ENCODE measurements around the gene C18orf63.

DNA sequence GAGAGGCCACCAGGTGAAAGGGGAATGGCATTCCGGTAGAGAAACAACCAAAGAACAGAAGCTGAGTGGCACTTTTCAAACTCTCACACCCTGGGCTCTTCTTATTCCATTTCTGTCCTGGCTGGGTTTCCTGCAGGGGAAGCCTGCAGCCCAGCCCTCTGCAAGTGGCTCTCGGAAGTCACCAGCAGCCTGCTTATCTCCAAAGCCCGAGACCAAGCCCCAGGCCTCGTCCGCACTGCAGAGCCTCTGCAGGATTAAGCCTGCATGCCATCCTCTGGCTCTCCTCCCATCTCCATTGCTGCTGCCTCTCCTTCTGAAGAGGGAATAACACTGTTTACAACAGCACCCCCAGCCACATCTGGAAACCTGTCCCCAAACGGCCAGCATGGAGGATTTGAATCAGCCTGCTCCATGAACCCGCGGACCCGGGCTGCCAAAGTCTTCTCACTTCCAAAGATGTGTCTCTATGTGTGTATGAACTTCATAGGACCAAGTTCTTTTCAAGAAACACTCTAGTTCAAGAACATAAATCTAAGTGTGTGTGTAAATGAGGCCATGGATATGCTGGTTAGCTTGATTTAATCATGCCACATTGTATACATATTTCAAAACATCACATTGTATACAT is 87.3 kb downstream of the C18orf63 start:
- TF ChIP-seq POLR2A (IDR thresholded peaks at IDR 0.05; ENCODE audit: low read depth, low read length) (no peak), POLR2AphosphoS5 (IDR thresholded peaks at IDR 0.05; ENCODE audit: low read depth, low read length) (no peak)
